HepG2 (cell line): ENCODE measurements around the gene IZUMO4.

Experiments
- IRX3 ChIP-seq: sonication (generic); formaldehyde crosslinking; IDR thresholded peaks from 2 replicates; pipeline ENCODE4 v1.8.1; 2023; ENCODE audit warnings: mild to moderate bottlenecking, low read depth, missing genetic modification reagents, borderline replicate concordance
- MAX ChIP-seq: IDR thresholded peaks from 2 replicates; pipeline ENCODE4 v1.6.1; 2012; ENCODE audit warnings: inconsistent platforms
- POLR2A ChIP-seq, 2 experiments: IDR thresholded peaks; 2 replicates each; pipeline ENCODE4 v1.6.1; 2011; ENCODE audit warnings: low read depth in 2 of 2, low read length in 2 of 2, mild to moderate bottlenecking in 1 of 2, moderate library complexity in 1 of 2; ENCODE audit not compliant: insufficient read depth in 1 of 2
- TCF12 ChIP-seq, 2 experiments: fragments of 450-650 bp in 1 of 2; sonication (generic) in 1 of 2; formaldehyde crosslinking in 1 of 2; IDR thresholded peaks; 2 replicates each; pipeline versions ENCODE4 v1.6.1 to v1.8.0; 2017 to 2022; ENCODE audit warnings: antibody characterized with exemption in 1 of 2, mild to moderate bottlenecking in 1 of 2, missing genetic modification reagents in 1 of 2, moderate library complexity in 1 of 2
- ZBTB40 ChIP-seq, 2 experiments: fragments of 450-650 bp in 1 of 2; sonication (generic) in 1 of 2; formaldehyde crosslinking in 1 of 2; IDR thresholded peaks; 2 replicates each; pipeline versions ENCODE4 v1.6.1 to v1.8.0; 2016 to 2022; ENCODE audit warnings: antibody characterized with exemption in 1 of 2, mild to moderate bottlenecking in 1 of 2, missing genetic modification reagents in 1 of 2
- ZKSCAN8 ChIP-seq: IDR thresholded peaks from 2 replicates; pipeline ENCODE4 v1.6.1; 2016; ENCODE audit warnings: borderline replicate concordance, missing genetic modification reagents, missing compliant biosample characterization
- ZNF253 ChIP-seq: sonication (generic); formaldehyde crosslinking; IDR thresholded peaks from 2 replicates; pipeline ENCODE4 v1.8.0; 2022; ENCODE audit warnings: mild to moderate bottlenecking, missing genetic modification reagents, borderline replicate concordance
- TF ChIP-seq, protein P1 (sequence below): sonication (generic); formaldehyde crosslinking; IDR thresholded peaks from 2 replicates; pipeline ENCODE4 v1.8.0; 2022; ENCODE audit warnings: mild to moderate bottlenecking, missing genetic modification reagents, borderline replicate concordance

GRCh38 chr19:2083174-2083854 lies 13.4 kb upstream of the IZUMO4 start:
- TF ChIP-seq ZKSCAN8 (no peak), POLR2A (IDR thresholded peaks at IDR 0.05; ENCODE audit: insufficient read depth in 1 of 2, low read depth in 2 of 2, low read length in 2 of 2) (no peak), TCF12 (IDR thresholded peaks at IDR 0.05) (no peak), TCF12 (CRISPR knock-in tag; IDR thresholded peaks at IDR 0.05) (no peak), ZNF253 (no peak), MAX (no peak), ZBTB40 (IDR thresholded peaks at IDR 0.05) (no peak), ZBTB40 (CRISPR knock-in tag; IDR thresholded peaks at IDR 0.05) (no peak), IRX3 (CRISPR knock-in tag) (no peak)
- TF ChIP-seq, protein P1, sequence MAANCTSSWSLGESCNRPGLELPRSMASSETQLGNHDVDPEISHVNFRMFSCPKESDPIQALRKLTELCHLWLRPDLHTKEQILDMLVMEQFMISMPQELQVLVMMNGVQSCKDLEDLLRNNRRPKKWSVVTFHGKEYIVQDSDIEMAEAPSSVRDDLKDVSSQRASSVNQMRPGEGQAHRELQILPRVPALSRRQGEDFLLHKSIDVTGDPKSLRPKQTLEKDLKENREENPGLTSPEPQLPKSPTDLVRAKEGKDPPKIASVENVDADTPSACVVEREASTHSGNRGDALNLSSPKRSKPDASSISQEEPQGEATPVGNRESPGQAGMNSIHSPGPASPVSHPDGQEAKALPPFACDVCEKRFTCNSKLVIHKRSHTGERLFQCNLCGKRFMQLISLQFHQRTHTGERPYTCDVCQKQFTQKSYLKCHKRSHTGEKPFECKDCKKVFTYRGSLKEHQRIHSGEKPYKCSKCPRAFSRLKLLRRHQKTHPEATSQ (CRISPR knock-in tag), result no peak
